Germinal center (tissue), 1 donor: ENCODE data around the gene CNTNAP2.

ENCODE experiments used
- DNase-seq: peaks from one replicate; pipeline ENCODE4 v3.0.0; 2012; ENCODE audit warnings: mixed read lengths, low spot score

The CNTNAP2 gene

DNA sequence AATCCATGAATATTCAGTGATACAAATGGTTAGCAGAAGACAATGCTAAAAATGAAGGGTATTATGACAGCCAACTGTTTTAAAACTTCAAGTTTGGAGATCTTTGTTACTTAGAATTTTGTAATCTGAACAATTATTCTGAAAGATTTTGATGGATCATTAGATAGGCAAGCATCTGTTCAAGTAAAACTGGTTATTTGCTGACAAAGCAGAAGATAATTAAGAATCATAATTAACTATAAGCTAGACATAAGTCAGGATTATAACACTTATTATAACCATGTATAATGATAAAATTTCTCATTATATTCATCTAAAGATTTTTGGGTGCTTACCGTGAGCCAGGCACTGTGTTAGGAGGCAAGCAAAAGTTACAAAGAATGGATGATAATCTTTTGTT lies 1145.1 kb downstream of the CNTNAP2 start:
- no peak for DNase-seq

DNA sequence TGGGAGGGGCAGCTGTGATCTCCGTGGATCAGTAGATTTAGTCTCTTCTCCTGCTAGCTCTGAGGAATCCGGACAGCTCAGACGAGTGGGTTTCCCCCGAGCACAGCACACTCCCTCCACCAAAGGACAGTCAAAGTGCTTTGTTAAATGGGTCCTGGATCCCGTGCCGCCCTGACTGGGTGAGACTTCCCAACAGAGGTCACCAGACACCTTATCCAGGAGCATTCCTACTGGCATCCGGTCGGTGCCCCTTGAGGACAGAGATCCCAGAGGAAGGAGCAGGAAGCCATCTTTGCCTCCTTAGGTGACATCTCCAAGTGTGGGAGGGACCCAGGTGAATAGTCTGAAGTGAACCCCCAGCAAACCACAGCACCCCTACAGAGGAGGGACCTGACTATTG lies 1148.9 kb downstream of the CNTNAP2 start:
- no peak for DNase-seq

DNA sequence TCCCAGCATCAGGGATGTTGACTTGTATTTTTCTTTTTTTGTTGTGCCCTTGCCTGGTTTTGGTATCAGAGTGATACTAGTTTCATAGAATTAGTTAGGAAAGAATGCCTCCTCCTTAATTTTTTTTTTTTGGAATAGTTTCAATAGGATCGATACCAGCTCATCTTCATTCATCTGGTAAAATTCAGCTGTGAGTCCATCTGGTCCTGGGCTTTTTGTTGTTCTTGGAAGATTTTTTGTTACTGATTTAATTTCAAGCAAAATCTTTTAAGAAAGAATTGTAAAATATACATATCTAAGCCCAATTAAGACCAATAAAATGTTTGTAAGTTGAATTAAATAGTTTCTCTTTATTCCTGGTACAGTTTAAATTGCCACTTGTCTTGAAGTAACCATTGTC lies 1159.5 kb downstream of the CNTNAP2 start:
- no peak for DNase-seq

DNA sequence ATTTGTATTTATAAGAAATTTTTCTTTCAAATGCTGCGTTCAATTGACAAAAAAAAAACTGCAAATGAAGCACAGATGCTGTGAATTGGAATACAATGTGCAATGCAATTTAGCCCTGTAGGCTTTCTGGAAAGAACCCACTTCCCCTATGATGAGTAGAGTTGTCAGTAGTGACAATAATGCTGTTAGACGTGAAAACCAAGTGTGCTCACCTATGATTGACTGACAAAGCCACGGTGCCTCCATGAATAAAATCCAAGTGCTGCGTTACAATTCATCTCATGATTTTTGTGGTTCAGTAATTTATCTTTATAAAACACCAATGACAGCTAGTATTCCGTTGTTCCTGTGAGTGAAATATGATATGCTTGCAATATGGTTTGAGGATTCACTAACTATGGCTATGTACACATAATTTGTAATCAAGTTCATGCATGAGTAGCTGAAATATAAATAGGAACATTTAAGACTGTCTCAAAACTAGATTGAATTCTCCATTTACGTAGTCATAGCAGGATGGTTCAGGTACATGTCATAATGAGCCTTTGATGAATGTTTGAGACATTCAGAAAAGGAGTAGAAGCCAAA lies 1160.3 kb downstream of the CNTNAP2 start:
- no peak for DNase-seq

- DNase-seq, result no peak
These were observed 1162.9 kb downstream of the CNTNAP2 start for GRCh38 chr7:147279514-147279913.

DNA sequence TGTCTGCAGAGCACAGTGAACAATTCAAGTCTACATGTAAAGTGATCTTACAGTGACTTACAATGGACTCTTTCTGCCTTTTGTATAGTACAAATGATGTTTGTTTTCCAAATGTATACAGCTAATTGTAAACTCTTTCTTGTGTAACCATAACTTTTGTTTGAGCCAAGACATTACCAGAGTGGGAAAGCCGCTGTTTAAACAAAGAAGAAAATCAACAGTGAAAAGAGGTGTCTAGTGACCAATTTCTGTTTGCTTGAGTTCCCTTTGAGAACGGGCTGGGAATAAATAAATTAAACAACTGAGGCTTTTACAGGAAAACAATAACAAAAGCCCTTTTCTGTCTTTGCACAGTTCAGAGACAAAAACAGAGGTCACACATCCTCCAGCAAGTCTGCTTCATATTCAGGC lies 1163.4 kb downstream of the CNTNAP2 start:
- no peak for DNase-seq

DNA sequence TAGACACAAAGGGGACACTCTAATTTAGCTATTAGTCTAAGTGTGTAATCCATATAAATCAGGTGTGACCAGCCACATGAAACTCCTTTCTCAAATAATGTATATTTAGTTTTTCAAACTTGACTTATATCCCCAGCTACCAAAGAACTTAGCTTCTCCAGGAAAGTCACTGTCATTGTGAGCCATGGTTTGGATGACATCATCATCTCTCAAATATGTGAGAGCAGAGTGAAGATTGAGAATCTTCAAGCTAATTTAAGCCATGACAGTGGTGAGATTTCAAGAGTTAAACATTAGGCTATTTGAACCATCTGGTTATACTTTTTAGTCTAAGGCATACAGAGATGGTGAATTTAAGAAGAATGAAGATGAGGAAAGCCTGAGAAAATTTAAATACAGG lies 1165.6 kb downstream of the CNTNAP2 start:
- DNase-seq, result no peak

- no peak for DNase-seq
These were observed 1179.6 kb downstream of the CNTNAP2 start for GRCh38 chr7:147296201-147296600.

GRCh38 chr7:147296986-147297385 lies 1180.4 kb downstream of the CNTNAP2 start:
- no peak for DNase-seq

DNA sequence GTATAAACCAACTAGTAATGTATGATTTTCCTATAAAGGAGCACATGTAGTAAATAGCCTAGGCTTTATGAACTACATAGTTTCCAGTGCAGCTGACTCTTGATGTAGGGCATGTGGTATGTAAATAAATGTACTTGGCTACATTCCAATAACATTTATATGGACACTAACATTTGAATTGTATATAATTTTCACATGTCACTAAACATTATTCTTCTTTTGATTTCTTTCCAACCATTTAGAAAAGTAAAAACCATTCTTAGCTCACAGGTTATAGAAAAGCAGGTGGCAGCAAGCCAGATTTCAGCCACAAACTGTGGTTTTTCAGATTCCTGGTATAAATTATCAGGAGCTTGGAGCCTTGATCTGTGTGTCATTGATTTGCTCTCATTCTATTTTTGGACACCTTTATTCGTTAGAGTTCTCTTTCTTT lies 1182.0 kb downstream of the CNTNAP2 start:
- no peak for DNase-seq

DNA sequence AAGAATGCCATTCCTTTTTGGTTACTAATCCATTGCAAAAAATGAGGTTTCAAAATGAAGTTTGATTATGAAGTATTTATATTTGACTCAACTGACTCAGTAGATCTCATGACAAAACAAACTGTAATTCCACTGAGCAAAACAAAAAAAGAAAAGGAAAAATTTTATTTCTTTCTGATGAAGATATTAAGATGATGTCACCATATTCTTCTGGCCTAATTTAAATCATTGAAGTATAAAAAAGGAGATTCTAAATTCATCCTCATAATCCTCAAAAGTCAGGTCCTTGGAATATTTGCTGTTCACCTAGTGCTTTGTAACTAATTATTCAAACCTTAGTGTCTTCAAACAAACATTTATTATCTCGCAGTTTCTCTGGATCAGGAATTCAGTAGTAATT lies 1183.7 kb downstream of the CNTNAP2 start:
- no peak for DNase-seq

DNA sequence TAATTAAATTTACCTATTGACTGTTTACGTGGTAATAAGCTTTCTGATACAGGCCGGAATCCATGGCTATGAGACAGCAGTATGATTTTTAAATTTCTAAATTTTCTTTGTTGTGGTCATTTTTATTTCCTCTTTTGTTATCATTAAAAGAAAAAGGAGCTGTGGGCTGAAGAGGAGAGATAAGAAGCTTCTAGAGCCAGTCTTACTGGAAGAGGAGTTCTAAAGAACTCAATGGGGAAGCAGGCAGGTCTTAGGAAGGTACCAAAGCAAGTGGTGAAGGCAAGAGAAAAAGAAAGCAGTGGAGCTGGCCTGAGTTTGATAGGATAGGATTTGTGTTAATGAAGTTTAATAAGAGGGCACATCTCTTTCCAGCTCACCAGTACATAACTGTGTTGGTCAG lies 1187.8 kb downstream of the CNTNAP2 start:
- DNase-seq, result no peak

DNA sequence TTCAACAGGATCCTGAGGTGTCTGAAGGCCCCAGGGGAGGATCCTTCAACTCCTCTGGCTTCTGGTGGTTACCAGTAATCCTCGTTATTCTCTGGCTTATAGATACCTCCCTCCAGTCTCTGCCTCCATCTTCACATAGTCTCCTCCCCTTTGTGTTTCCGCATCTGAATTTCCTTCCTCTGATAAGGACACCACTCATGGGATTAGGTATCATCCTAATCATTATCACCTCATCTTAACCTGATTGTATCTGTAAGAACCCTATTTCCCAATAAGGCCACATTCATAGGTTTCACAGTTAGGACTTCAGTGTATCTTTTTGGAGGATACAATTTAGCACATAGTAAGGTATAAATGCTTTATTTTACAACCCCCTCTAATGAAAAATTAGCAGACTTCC lies 1189.2 kb downstream of the CNTNAP2 start:
- no peak for DNase-seq

GRCh38 chr7:147308539-147308938 lies 1191.9 kb downstream of the CNTNAP2 start:
- no peak for DNase-seq

DNA sequence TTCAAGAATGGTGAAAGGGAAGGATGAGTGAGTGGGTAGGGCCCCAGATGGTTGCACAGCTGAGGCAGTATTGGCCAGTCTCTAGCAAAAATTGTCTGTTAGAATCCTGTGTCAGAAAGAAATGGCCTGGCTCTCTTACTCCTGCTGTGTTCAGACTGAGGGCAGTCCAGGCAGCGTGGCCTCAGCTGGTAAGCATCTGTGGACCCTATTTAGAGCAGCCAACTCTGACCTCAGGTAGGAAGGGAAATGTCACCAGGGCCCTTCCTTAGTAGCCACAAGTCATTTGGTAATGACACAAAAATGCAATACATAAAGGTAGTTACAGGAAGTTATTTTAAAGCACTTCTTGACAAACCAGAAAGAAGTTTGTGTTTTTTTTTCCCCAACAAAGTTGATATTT lies 1194.7 kb downstream of the CNTNAP2 start:
- no peak for DNase-seq

GRCh38 chr7:147321504-147321903 lies 1204.9 kb downstream of the CNTNAP2 start:
- DNase-seq, result no peak

DNA sequence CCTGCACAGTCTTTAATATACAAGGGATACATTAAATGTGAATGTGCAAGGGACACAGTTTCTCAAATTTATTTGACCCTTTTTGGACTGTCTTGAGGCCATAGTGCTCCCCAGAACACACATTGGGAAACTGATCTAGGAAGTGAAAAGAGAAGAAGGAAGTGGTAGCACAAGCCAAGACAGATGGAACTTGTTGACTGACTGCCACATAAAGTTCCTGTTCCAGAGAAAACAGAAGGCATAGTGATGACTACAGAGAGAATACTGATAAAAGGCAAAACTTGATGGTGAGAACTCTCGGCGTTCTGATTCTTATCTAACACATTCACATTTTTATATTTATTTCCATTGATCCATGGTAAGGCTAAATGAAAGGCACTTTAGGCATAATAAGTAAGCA lies 1216.4 kb downstream of the CNTNAP2 start:
- DNase-seq, result no peak

- no peak for DNase-seq
These were observed 1246.5 kb downstream of the CNTNAP2 start for GRCh38 chr7:147363101-147363500.

DNA sequence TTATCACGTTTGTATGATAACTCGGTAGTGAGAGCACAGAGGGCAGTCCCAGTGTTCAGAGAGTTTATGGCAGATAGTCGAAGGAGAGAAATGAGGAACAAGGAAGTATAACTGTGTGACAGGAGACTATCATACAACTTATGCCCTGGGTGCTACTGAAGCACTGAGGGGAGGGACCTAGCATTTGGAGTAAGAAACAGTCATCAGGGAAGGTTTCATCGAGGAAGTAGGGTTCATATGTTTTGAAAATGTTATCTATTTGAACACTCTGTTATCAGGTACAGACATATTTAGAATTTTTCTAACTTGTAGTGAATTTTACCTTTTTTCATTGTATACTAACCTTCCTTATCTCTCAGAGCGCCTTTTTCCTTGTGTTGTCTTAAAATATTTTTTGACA lies 1259.6 kb downstream of the CNTNAP2 start:
- DNase-seq, result no peak

DNA sequence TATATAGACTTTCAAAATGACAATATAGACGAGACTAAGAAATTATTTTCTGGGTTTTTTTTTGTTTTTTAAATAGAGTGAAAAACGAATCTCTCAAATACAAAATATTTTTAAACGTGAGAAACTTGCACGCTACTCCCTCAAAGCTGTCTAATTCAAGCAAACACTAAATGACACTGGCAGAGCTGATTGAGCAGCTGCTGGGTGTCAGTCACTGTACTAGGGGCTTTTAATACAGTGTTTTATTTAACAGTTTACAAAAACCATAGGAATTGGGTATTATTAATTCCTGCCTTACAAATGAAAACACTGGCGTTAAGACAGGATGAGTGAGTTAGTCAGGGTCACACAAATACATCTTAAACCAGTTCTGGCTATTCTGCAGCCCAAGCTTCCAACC lies 1264.3 kb downstream of the CNTNAP2 start:
- DNase-seq, result no peak

- no peak for DNase-seq
These were observed 1277.7 kb downstream of the CNTNAP2 start for GRCh38 chr7:147394329-147394728.

GRCh38 chr7:147400221-147400689 lies 1283.7 kb downstream of the CNTNAP2 start:
- no peak for DNase-seq

- DNase-seq, result no peak
These were observed 1284.3 kb downstream of the CNTNAP2 start for GRCh38 chr7:147400925-147401324.

DNA sequence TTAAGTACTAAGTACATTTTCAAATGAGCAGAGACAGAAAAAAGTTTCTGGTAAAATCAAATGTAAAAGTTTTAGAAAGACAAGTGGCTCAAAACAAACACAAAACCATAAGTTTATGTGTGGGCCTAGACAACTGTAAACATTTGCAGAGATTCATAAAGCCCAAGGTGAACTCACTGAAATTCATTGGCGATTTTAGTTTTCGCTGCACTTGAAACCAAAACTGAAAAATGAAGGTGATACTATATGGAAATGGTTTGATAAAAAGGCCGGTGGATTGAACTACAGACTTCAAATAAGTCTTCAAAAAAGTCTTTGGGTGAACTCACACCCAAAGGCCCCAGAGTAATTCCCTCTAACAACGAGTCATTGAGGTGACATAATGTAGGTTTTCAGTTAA lies 1289.0 kb downstream of the CNTNAP2 start:
- DNase-seq, result no peak
